K562 (cell line): ENCODE results near the gene GPR142. TPM values are rescaled to one million over a fixed set of nuclear protein-coding genes. Genes with fewer than 3 reads are reported as not detected.

Experiments
- ATAC-seq: fragments of 200-7000 bp; cut with Tn5 transposase; 3 replicates; pipeline ENCODE4 v1.9.1; 2020; ENCODE audit warnings: moderate library complexity
- BruUV-seq: library from RNA; stranded (reverse); fragments of 400-500 nt; replicated peaks from 2 replicates; lab custom pipeline; 2021; lab: Mats Ljungman, UMichigan
- CTCF ChIA-PET: fragments of 300-600 bp; formaldehyde crosslinking; extraction: SDS; loops from one replicate; lab custom pipeline; 2021; ENCODE audit warnings: low intra/inter-chr PET ratio; lab: Yijun Ruan, JAX
- POLR2A ChIA-PET: fragments of 300-600, 350-650 bp; sonication (Branson Sonifier 250); formaldehyde crosslinking; extraction: SDS; loops from one replicate; lab custom pipeline; 2021; ENCODE audit warnings: antibody characterized with exemption, inconsistent platforms; lab: Yijun Ruan, JAX
- DNase-seq, 4 experiments: peaks; one replicate each; pipeline versions ENCODE4 v3.0.0 to v3.0.0-alpha.2; 2011 to 2018; ENCODE audit warnings: low spot score in 3 of 4, mixed read lengths in 3 of 4; ENCODE audit errors: extremely low read depth in 1 of 4
- FAIRE-seq: peaks from 2 replicates; lab custom pipeline; 2011; peaks lifted over from hg19 to GRCh38; lab: Jason Lieb, UNC
- H2AFZ ChIP-seq: 2 replicates; pipeline ENCODE4 v1.6.0; 2011; ENCODE audit warnings: low read depth, low read length, control low read depth, inconsistent platforms
- H3K27ac ChIP-seq: fragments of 200-600 bp; 3 replicates; pipeline ENCODE4 v1.8.0; 2011; ENCODE audit warnings: low read depth, mild to moderate bottlenecking, control low read depth, inconsistent platforms, low read length, moderate library complexity, mixed read lengths; ENCODE audit errors: extremely low read depth
- H3K27me3 ChIP-seq, 2 experiments: fragments of 300-600 bp in 1 of 2; 2 replicates in 1 of 2; 3 replicates in 1 of 2; pipeline versions ENCODE4 v1.6.0 to v1.8.0; 2011; ENCODE audit warnings: inconsistent platforms in 2 of 2, low read length in 2 of 2, mild to moderate bottlenecking in 1 of 2, mixed read lengths in 1 of 2, moderate library complexity in 1 of 2; ENCODE audit not compliant: control insufficient read depth in 2 of 2, insufficient read depth in 2 of 2
- H3K36me3 ChIP-seq: fragments of 300-600 bp; 3 replicates; pipeline ENCODE4 v1.8.0; 2011; ENCODE audit warnings: mild to moderate bottlenecking, low read length, inconsistent platforms; ENCODE audit not compliant: control insufficient read depth, insufficient read depth
- H3K4me1 ChIP-seq, 2 experiments: fragments of 200-600 bp in 1 of 2; replicated peaks in 1 of 2; 2 replicates in 1 of 2; 3 replicates in 1 of 2; pipeline versions ENCODE4 v1.5.1 to v1.8.0; 2011; ENCODE audit warnings: inconsistent platforms in 2 of 2, low read length in 2 of 2, mild to moderate bottlenecking in 1 of 2, mixed read lengths in 1 of 2, moderate library complexity in 1 of 2; ENCODE audit not compliant: control insufficient read depth in 2 of 2, insufficient read depth in 2 of 2
- H3K4me2 ChIP-seq: 2 replicates; pipeline ENCODE4 v1.6.1; 2011; ENCODE audit warnings: low read length, control low read depth, inconsistent platforms, mixed read lengths; ENCODE audit not compliant: insufficient read depth
- H3K4me3 ChIP-seq: fragments of 200-600 bp; sonication (generic), shearing (Covaris generic); 2 replicates; pipeline ENCODE4 v1.5.1; 2016; ENCODE audit warnings: control low read depth, inconsistent platforms
- H3K79me2 ChIP-seq: fragments of 200-600 bp; 3 replicates; pipeline ENCODE4 v1.8.0; 2011; ENCODE audit warnings: low read length, inconsistent platforms; ENCODE audit not compliant: control insufficient read depth, insufficient read depth
- H3K9ac ChIP-seq, 2 experiments: 2 replicates each; pipeline versions ENCODE4 v1.6.0 to v1.6.1; 2011; ENCODE audit warnings: low read depth in 2 of 2, low read length in 2 of 2, control low read depth in 1 of 2, inconsistent platforms in 1 of 2, mild to moderate bottlenecking in 1 of 2, mixed read lengths in 1 of 2; ENCODE audit not compliant: insufficient read depth in 1 of 2
- H3K9me1 ChIP-seq: one replicate; pipeline ENCODE4 v1.6.0; 2011; ENCODE audit warnings: inconsistent platforms, mild to moderate bottlenecking, low read length, moderate library complexity; ENCODE audit not compliant: control insufficient read depth, insufficient read depth
- H3K9me3 ChIP-seq: replicated peaks from 2 replicates; pipeline ENCODE4 v1.5.1; 2011; ENCODE audit warnings: low read depth, low read length, inconsistent platforms; ENCODE audit not compliant: control insufficient read depth, insufficient read depth
- H4K20me1 ChIP-seq: replicated peaks from 2 replicates; pipeline ENCODE4 v1.6.1; 2011; ENCODE audit warnings: low read length, inconsistent platforms, mixed read lengths; ENCODE audit not compliant: control insufficient read depth, insufficient read depth
- PRDM10 ChIP-seq: fragments of 450-650 bp; IDR thresholded peaks from 2 replicates; pipeline ENCODE4 v1.6.1; 2018; ENCODE audit not compliant: partially characterized antibody
- SIN3A ChIP-seq, 2 experiments: fragments of 150-350 bp in 1 of 2; IDR thresholded peaks; 2 replicates each; pipeline ENCODE4 v1.6.1; 2011 to 2016; ENCODE audit warnings: borderline replicate concordance in 2 of 2, low read depth in 2 of 2, low read length in 2 of 2, mild to moderate bottlenecking in 2 of 2, moderate library complexity in 2 of 2; ENCODE audit not compliant: control insufficient read depth in 1 of 2
- TEAD4 ChIP-seq, 2 experiments: sonication (generic) in 1 of 2; formaldehyde crosslinking in 1 of 2; IDR thresholded peaks; 2 replicates each; pipeline versions ENCODE4 v1.6.1 to v1.8.0; 2012 to 2022; ENCODE audit warnings: borderline replicate concordance in 1 of 2, inconsistent platforms in 1 of 2, low read length in 1 of 2, mild to moderate bottlenecking in 1 of 2, missing genetic modification reagents in 1 of 2
- ZFP91 ChIP-seq: sonication (generic); formaldehyde crosslinking; IDR thresholded peaks from 2 replicates; pipeline ENCODE4 v1.8.0; 2022; ENCODE audit warnings: mild to moderate bottlenecking, missing genetic modification reagents
- WGBS: fragments of 100-300 bp; shearing (Covaris generic); methylation state at CpG from one replicate; pipeline ENCODE4 v1.1.6; 2016; ENCODE audit warnings: low coverage, mixed read lengths; ENCODE audit not compliant: insufficient coverage; ENCODE audit errors: missing lambda C conversion rate; 5-methylcytosine and 5-hydroxymethylcytosine counted together
- in situ Hi-C: fragments of 300-500 bp; cut with MboI; formaldehyde crosslinking; loops from 4 replicates; pipeline ENCODE4 v1.15.0; 2018; ENCODE audit warnings: inconsistent platforms, mixed read lengths
- intact Hi-C: fragments of 100-400 bp; cut with micrococcal nuclease; formaldehyde crosslinking; loops from 2 replicates; pipeline ENCODE4 v1.14.2; 2022
- polyA plus RNA-seq, 8 experiments: library from polyadenylated mRNA; depleted of rRNA in 4 of 8; stranded (reverse) in 5 of 8; unstranded in 3 of 8; fragments of >200 nt; fragmentation: Nextera tagmentation in 2 of 8; fragmentation: Illumina TruSeq in 1 of 8; extraction: Ambion mirVana in 2 of 8; extraction: Trizol in 1 of 8; gene quantifications; 2 replicates each; pipeline versions ENCODE4 v1.2.1 to v1.2.3, GENCODE V29; 2011 to 2014; ENCODE audit warnings: inconsistent platforms in 1 of 8, missing spikeins in 1 of 8
- total RNA-seq, 7 experiments: library from RNA; depleted of rRNA in 6 of 7; stranded (reverse); fragments of >200 nt in 6 of 7; fragmentation: Illumina TruSeq in 2 of 7; extraction: Trizol in 2 of 7; gene quantifications; 2 replicates each; pipeline versions ENCODE4 v1.2.1 to v1.2.3, GENCODE V29; 2011 to 2021; ENCODE audit warnings: low replicate concordance in 1 of 7

GPR142 gene
- total and polyA plus RNA-seq, 9 of the 15 experiments (the other 6 are each of a cell fraction or from before 2014, with no cell fraction given), result not detected

DNA sequence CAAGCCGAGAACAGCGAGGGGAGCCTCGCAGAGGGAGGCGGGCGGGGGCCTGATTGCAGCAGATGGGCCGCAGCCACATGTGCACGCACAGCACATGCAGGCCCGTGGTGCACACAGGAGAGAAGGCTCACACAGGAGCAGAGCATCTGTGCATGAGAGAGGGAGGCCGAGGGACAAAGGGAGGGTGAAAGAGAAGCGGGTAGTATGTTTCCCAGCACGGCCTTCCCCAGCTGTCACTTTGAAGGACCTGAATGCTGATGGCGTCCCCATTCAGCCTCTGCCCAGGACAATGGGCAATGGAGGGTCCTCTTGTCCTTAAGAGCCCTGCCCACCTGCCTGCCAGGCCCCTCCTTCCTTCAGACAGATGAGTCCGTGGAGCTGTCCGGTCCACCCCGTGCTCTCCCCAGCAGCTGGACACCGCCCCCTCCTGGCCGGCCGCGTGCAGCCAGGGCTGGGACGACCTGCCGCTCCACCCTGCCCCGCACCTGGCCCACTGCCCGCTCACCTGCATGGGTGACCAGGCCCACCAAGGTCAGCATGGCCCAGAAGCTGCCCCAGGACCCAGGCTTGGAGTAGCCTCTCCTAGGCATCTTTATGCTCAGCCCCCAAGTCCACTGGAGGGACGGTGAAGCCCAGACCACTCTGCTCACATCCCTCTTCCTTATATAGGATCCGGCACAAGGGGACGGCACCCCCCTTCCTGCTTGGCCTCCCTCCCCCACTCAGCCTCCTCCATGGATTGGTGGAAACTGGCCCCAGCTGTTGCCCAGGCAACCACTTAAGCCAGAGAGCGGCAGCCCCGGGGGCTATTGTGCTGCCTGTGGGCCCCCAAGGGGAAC is 5.9 kb upstream of the GPR142 start, which contains the start of gene BTBD17:
TSS of gene BTBD17 (minus strand) at position 639 of the 839 bp plus-strand sequence. CDS start at position 590, 49 bp downstream.
- Histone ChIP-seq H3K36me3 (no peaks in the 10 kb centered on the region), H3K79me2 (no peaks in the 10 kb centered on the region), H3K9me1 (no peaks in the 10 kb centered on the region), H3K4me2 (no peak within 1 kb of the TSS), H2AFZ (no peak within 1 kb of the TSS), H3K4me3 (no peak within 1 kb of the TSS), H3K4me1 (peaks cover 0 to 31% of the 10 kb centered on the region in 2 experiments; a peak in 2 of 5 replicates), H3K27ac (no peak within 1 kb of the TSS), H3K9ac (no peak within 1 kb of the TSS; a peak in 1 of 4 replicates), H3K27me3 (peaks cover 14 to 62% of the 10 kb centered on the region in 2 experiments; a peak in 3 of 5 replicates), H4K20me1 (peaks cover 10% of the 10 kb centered on the region; the same call in 1 of the 2 replicates), H3K9me3 (no peaks in the 10 kb centered on the region)
- CTCF ChIA-PET, result interaction anchor here (0.8 to 1.6 kb wide), 6 partner anchors 56 to 152 kb away, joined by 3 to 12 read pairs (median 6); no protein-coding TSS in a partner anchor
- peak; percentile 67 to 83 (median 82) for DNase-seq
- peak; percentile 99 for ATAC-seq
- no TSS peak for BruUV-seq
- 12% methylated on average over 25 of the region's 28 CpGs for WGBS
- POLR2A ChIA-PET, result interaction anchor here (0.5 to 1.5 kb wide), 4 partner anchors 12 to 341 kb away, joined by 3 read pairs; no protein-coding TSS in a partner anchor
- intact Hi-C loops (loop anchor here (1.0 to 5.0 kb wide), 2 partner anchors 60 to 149 kb away; partner anchors contain the start of gene TTYH2), in situ Hi-C loops (no loop called here)
- no peak for FAIRE-seq
- TF ChIP-seq SIN3A (IDR thresholded peaks at IDR 0.05; ENCODE audit: borderline replicate concordance in 2 of 2, control insufficient read depth in 1 of 2, low read depth in 2 of 2, low read length in 2 of 2), result no peak
- no peak for TF ChIP-seq TEAD4 (IDR thresholded peaks at IDR 0.05; ENCODE audit: low read length)
- no peak for TF ChIP-seq TEAD4 (CRISPR knock-in tag; IDR thresholded peaks at IDR 0.05; ENCODE audit: borderline replicate concordance)
- peak; percentile 14 for TF ChIP-seq PRDM10
- TF ChIP-seq ZFP91 (CRISPR knock-in tag), result no peak
